Duodenal mucosa (tissue), 2 donors: ENCODE measurements around the gene DLG5.

ENCODE experiments used
- H3K27ac ChIP-seq: one replicate; pipeline ENCODE4 v1.7.0; 2013; ENCODE audit warnings: low read depth, low read length
- H3K27me3 ChIP-seq, 2 donors: one replicate each; pipeline ENCODE4 v1.7.0; 2013; ENCODE audit warnings: low read length in 2 of 2, control low read depth in 1 of 2; ENCODE audit not compliant: insufficient read depth in 2 of 2, control insufficient read depth in 1 of 2
- H3K36me3 ChIP-seq, 2 donors: one replicate each; pipeline ENCODE4 v1.7.0; 2013; ENCODE audit warnings: low read length in 2 of 2, control low read depth in 1 of 2; ENCODE audit not compliant: insufficient read depth in 2 of 2, control insufficient read depth in 1 of 2
- H3K4me1 ChIP-seq, 2 donors: one replicate each; pipeline ENCODE4 v1.7.0; 2013; ENCODE audit warnings: low read length in 2 of 2, control low read depth in 1 of 2; ENCODE audit not compliant: insufficient read depth in 2 of 2, control insufficient read depth in 1 of 2
- H3K4me3 ChIP-seq, 2 donors: one replicate each; pipeline ENCODE4 v1.7.0; 2013; ENCODE audit warnings: low read length in 2 of 2, low read depth in 1 of 2
- H3K9ac ChIP-seq, 2 donors: one replicate each; pipeline ENCODE4 v1.7.0; 2013; ENCODE audit warnings: low read length in 2 of 2, low read depth in 1 of 2
- H3K9me3 ChIP-seq, 2 donors: one replicate each; pipeline ENCODE4 v1.7.0; 2013; ENCODE audit warnings: low read length in 2 of 2, control low read depth in 1 of 2; ENCODE audit not compliant: control insufficient read depth in 1 of 2

The DLG5 gene

GRCh38 chr10:77846718-77847311 is 79.7 kb downstream of the DLG5 start:
- Histone ChIP-seq H3K27ac (no peak overlapping the region), H3K27me3 (no peaks in the 10 kb centered on the region), H3K36me3 (peaks cover 11 to 22% of the 10 kb centered on the region in 2 donors), H3K9me3 (no peaks in the 10 kb centered on the region), H3K4me3 (no peak overlapping the region), H3K4me1 (peaks cover 28 to 30% of the 10 kb centered on the region in 2 donors), H3K9ac (no peak overlapping the region)

GRCh38 chr10:77845451-77845850 is 81.1 kb downstream of the DLG5 start:
- no peaks in the 10 kb centered on the region for H3K9me3 ChIP-seq
- no peak overlapping the region for H3K27ac ChIP-seq
- no peak overlapping the region for H3K4me3 ChIP-seq
- H3K27me3 ChIP-seq: no peaks in the 10 kb centered on the region
- peaks cover 18 to 31% of the 10 kb centered on the region in 2 donors for H3K36me3 ChIP-seq
- peaks cover 28 to 30% of the 10 kb centered on the region in 2 donors for H3K4me1 ChIP-seq
- peak overlapping the region in 1 of 2 donors; percentile 39 for H3K9ac ChIP-seq

GRCh38 chr10:77844713-77845445 is 81.7 kb downstream of the DLG5 start:
- Histone ChIP-seq H3K4me1 (peaks cover 28 to 30% of the 10 kb centered on the region in 2 donors), H3K27ac (peak overlapping the region; percentile 85), H3K4me3 (no peak overlapping the region), H3K27me3 (no peaks in the 10 kb centered on the region), H3K9me3 (no peaks in the 10 kb centered on the region), H3K36me3 (peaks cover 18 to 29% of the 10 kb centered on the region in 2 donors), H3K9ac (peak overlapping the region; percentile 39 to 41)

- no peak overlapping the region for H3K4me3 ChIP-seq
- peak overlapping the region; percentile 39 to 41 for H3K9ac ChIP-seq
- peak overlapping the region; percentile 85 for H3K27ac ChIP-seq
Observed at GRCh38 chr10:77844177-77844576, 82.4 kb downstream of the DLG5 start.

GRCh38 chr10:77843264-77843663 is 83.3 kb downstream of the DLG5 start:
- Histone ChIP-seq H3K27ac (no peak overlapping the region), H3K9me3 (no peaks in the 10 kb centered on the region), H3K9ac (no peak overlapping the region), H3K27me3 (no peaks in the 10 kb centered on the region), H3K4me3 (no peak overlapping the region), H3K36me3 (peaks cover 18 to 34% of the 10 kb centered on the region in 2 donors), H3K4me1 (peaks cover 24% of the 10 kb centered on the region in 2 donors)

More at GRCh38 chr10:77844177-77844576, 82.4 kb downstream of the DLG5 start:
- H3K4me1 ChIP-seq: peaks cover 26 to 28% of the 10 kb centered on the region in 2 donors
- H3K9me3 ChIP-seq: no peaks in the 10 kb centered on the region
- no peaks in the 10 kb centered on the region for H3K27me3 ChIP-seq
- peaks cover 18 to 29% of the 10 kb centered on the region in 2 donors for H3K36me3 ChIP-seq

- no peaks in the 10 kb centered on the region for H3K27me3 ChIP-seq
- H3K9me3 ChIP-seq: no peaks in the 10 kb centered on the region
- no peak overlapping the region for H3K4me3 ChIP-seq
- no peak overlapping the region for H3K27ac ChIP-seq
- peaks cover 24% of the 10 kb centered on the region in 2 donors for H3K4me1 ChIP-seq
- H3K36me3 ChIP-seq: peaks cover 18 to 34% of the 10 kb centered on the region in 2 donors
- H3K9ac ChIP-seq: no peak overlapping the region
Observed at GRCh38 chr10:77842652-77843212, 83.8 kb downstream of the DLG5 start.

- Histone ChIP-seq H3K9ac (no peak overlapping the region), H3K27me3 (no peaks in the 10 kb centered on the region), H3K9me3 (no peaks in the 10 kb centered on the region), H3K27ac (no peak overlapping the region), H3K4me1 (peaks cover 21 to 24% of the 10 kb centered on the region in 2 donors), H3K4me3 (no peak overlapping the region), H3K36me3 (peaks cover 18 to 34% of the 10 kb centered on the region in 2 donors)
Observed at GRCh38 chr10:77841711-77842375, 84.7 kb downstream of the DLG5 start.

GRCh38 chr10:77840636-77841035 is 85.9 kb downstream of the DLG5 start:
- H3K36me3 ChIP-seq: peaks cover 19 to 36% of the 10 kb centered on the region in 2 donors
- H3K4me1 ChIP-seq: peaks cover 23 to 24% of the 10 kb centered on the region in 2 donors
- H3K9ac ChIP-seq: no peak overlapping the region
- H3K27me3 ChIP-seq: no peaks in the 10 kb centered on the region
- H3K27ac ChIP-seq: no peak overlapping the region
- no peak overlapping the region for H3K4me3 ChIP-seq
- no peaks in the 10 kb centered on the region for H3K9me3 ChIP-seq

- peaks cover 0 to 7% of the 10 kb centered on the region in 2 donors for H3K4me1 ChIP-seq
- no peak overlapping the region for H3K9ac ChIP-seq
- H3K4me3 ChIP-seq: no peak overlapping the region
- H3K27ac ChIP-seq: no peak overlapping the region
- peaks cover 33 to 53% of the 10 kb centered on the region in 2 donors for H3K36me3 ChIP-seq
- no peaks in the 10 kb centered on the region for H3K27me3 ChIP-seq
- no peaks in the 10 kb centered on the region for H3K9me3 ChIP-seq
Observed at GRCh38 chr10:77837925-77838595, 88.5 kb downstream of the DLG5 start.
